Measurements from ENCODE around the gene IFNG. TPM values are rescaled to one million over a fixed set of nuclear protein-coding genes. Genes with fewer than 3 reads are reported as not detected.
A peak's percentile ranks its signal among the peaks of the same experiment; 100 is the strongest.
"Not testable (repeated sequence)": the region's sequence is repeated elsewhere in the genome, so short reads cannot be mapped to it uniquely, and the experiment has no call there.

IFNG gene
- total RNA-seq (2022) (not detected in 2 replicates), Bru-seq, nascent RNA (not detected), BruChase-seq, experiment 1, labeled RNA remaining after a 2-hour chase (percentile 12 among the genes with signal in this experiment), BruChase-seq, experiment 2, labeled RNA remaining after a 6-hour chase (not detected)
- long read RNA-seq = 0 reads

- no peaks in the 10 kb centered on the region for H3K36me3 ChIP-seq (ENCODE audit: control insufficient read depth, insufficient read depth, low read length)
- Mint-ChIP-seq H3K4me3 (ENCODE audit: unreplicated experiment) (no peak within 1 kb of the TSS), H3K9me3 (ENCODE audit: unreplicated experiment) (no peaks in the 10 kb centered on the region), H3K4me1 (ENCODE audit: low read depth, unreplicated experiment) (no peaks in the 10 kb centered on the region), H3K27ac (ENCODE audit: unreplicated experiment) (no peak within 1 kb of the TSS), H3K36me3 (ENCODE audit: insufficient read depth, unreplicated experiment) (no peaks in the 10 kb centered on the region), H3K27me3 (ENCODE audit: insufficient read depth, unreplicated experiment) (no peaks in the 10 kb centered on the region)
- ChIA-PET CTCF (no interaction called here), POLR2A (no interaction called here)
- no peaks in the 10 kb centered on the region for H3K4me1 ChIP-seq
- intact Hi-C loops (cut with micrococcal nuclease; ENCODE audit: unreplicated experiment) = no loop called here
- no peaks in the 10 kb centered on the region for H3K9me3 ChIP-seq
- DNase-seq = no peak
- no peaks in the 10 kb centered on the region for H3K27me3 ChIP-seq (replicated peaks; ENCODE audit: control insufficient read depth, insufficient read depth, low read length)
- no peak for TF ChIP-seq CTCF (IDR thresholded peaks at IDR 0.05; ENCODE audit: insufficient read depth in 1 of 2, low read depth in 1 of 2, low read length in 1 of 2, severe bottlenecking in 1 of 2, unreplicated experiment in 1 of 2)
- H3K4me3 ChIP-seq (ENCODE audit: low read depth, low read length) = no peak within 1 kb of the TSS
- no TSS peak for BruUV-seq (replicated peaks)
Observed at GRCh38 chr12:68159681-68160304, at the start of gene IFNG. TSS of gene IFNG (minus strand) at chr12:68159740. CDS start at chr12:68159615, 125 bp downstream.

- H3K4me3 ChIP-seq (ENCODE audit: low read depth, low read length); H3K4me3 Mint-ChIP-seq (ENCODE audit: unreplicated experiment); H3K36me3 Mint-ChIP-seq (ENCODE audit: insufficient read depth, unreplicated experiment); H3K9me3 ChIP-seq; DNase-seq; CTCF ChIA-PET; H3K4me1 ChIP-seq; intact Hi-C loops (cut with micrococcal nuclease; ENCODE audit: unreplicated experiment); POLR2A ChIA-PET; H3K27me3 ChIP-seq (replicated peaks; ENCODE audit: control insufficient read depth, insufficient read depth, low read length); H3K9me3 Mint-ChIP-seq (ENCODE audit: unreplicated experiment); H3K36me3 ChIP-seq (ENCODE audit: control insufficient read depth, insufficient read depth, low read length); H3K27ac Mint-ChIP-seq (ENCODE audit: unreplicated experiment); H3K4me1 Mint-ChIP-seq (ENCODE audit: low read depth, unreplicated experiment); BruUV-seq (replicated peaks): not testable (repeated sequence)
- H3K27me3 Mint-ChIP-seq (ENCODE audit: insufficient read depth, unreplicated experiment) = peaks cover 17% of the 10 kb centered on the region
Observed at GRCh38 chr12:68209048-68209728, 49.6 kb upstream of the IFNG start.

GRCh38 chr12:68207276-68207675 is 47.7 kb upstream of the IFNG start:
- Histone ChIP-seq H3K36me3 (ENCODE audit: control insufficient read depth, insufficient read depth, low read length) (no peaks in the 10 kb centered on the region), H3K27me3 (replicated peaks; ENCODE audit: control insufficient read depth, insufficient read depth, low read length) (no peaks in the 10 kb centered on the region), H3K4me1 (no peaks in the 10 kb centered on the region), H3K4me3 (ENCODE audit: low read depth, low read length) (no peak overlapping the region), H3K9me3 (no peaks in the 10 kb centered on the region)
- ChIA-PET POLR2A (no interaction called here), CTCF (no interaction called here)
- TF ChIP-seq CTCF (IDR thresholded peaks at IDR 0.05; ENCODE audit: insufficient read depth in 1 of 2, low read depth in 1 of 2, low read length in 1 of 2, severe bottlenecking in 1 of 2, unreplicated experiment in 1 of 2) = no peak
- Mint-ChIP-seq H3K27me3 (ENCODE audit: insufficient read depth, unreplicated experiment) (peaks cover 9% of the 10 kb centered on the region), H3K4me3 (ENCODE audit: unreplicated experiment) (no peak overlapping the region), H3K36me3 (ENCODE audit: insufficient read depth, unreplicated experiment) (no peaks in the 10 kb centered on the region), H3K9me3 (ENCODE audit: unreplicated experiment) (no peaks in the 10 kb centered on the region), H3K27ac (ENCODE audit: unreplicated experiment) (no peak overlapping the region), H3K4me1 (ENCODE audit: low read depth, unreplicated experiment) (peaks cover 13% of the 10 kb centered on the region)
- no TSS peak for BruUV-seq (replicated peaks)
- DNase-seq = no peak
- intact Hi-C loops (cut with micrococcal nuclease; ENCODE audit: unreplicated experiment) = no loop called here
